ENCODE measurements around the gene ZNF679.
"Not testable (repeated sequence)": the region's sequence is repeated elsewhere in the genome, so short reads cannot be mapped to it uniquely, and the experiment has no call there.

Gene ZNF679

DNA sequence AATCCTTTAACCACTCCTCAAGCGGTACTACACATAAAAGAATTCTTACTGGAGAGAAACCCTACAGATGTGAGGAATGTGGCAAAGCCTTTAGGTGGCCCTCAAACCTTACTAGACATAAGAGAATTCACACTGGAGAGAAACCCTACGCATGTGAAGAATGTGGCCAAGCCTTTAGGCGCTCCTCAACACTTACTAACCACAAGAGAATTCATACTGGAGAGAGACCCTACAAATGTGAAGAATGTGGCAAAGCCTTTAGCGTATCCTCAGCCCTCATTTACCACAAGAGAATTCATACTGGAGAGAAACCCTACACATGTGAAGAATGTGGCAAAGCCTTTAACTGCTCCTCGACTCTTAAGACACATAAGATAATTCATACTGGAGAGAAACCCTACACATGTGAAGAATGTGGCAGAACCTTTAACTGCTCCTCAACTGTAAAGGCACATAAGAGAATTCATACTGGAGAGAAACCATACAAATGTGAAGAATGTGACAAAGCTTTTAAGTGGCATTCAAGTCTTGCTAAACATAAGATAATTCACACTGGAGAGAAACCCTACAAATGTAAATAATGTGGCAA, 8.5 kb upstream of the ZNF679 start:
- H3K27me3 ChIP-seq (ENCODE audit: control insufficient read depth, insufficient read depth, low read length); H3K4me2 ChIP-seq (ENCODE audit: low read length); H3K9me3 ChIP-seq (replicated peaks; ENCODE audit: low read length); H3K4me1 ChIP-seq (ENCODE audit: control insufficient read depth, insufficient read depth, low read length); H3K4me3 ChIP-seq (ENCODE audit: low read length); H3K9ac ChIP-seq (ENCODE audit: low read depth, low read length); H3K36me3 ChIP-seq (ENCODE audit: insufficient read depth, low read length): not testable (repeated sequence)

DNA sequence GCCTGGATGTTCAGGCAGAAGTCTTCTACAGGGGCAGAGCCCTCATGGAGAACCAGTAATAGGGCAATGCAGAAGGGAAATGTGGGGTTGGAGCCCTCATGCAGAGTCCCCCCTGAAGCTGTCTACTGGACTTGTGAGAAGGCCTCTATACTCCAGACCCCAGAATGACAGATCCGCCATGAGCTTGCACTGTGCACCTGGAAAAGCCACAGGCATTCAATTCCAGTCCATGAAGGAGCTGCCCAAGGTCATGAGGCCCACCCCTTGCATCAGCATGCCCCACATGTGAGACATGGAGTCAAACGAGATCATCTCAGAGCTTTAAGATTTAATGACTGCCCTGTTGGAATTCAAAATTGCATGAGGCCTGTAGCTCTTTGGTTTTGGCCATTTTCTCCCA, 4.9 kb upstream of the ZNF679 start:
- H3K4me3 ChIP-seq (ENCODE audit: low read length) = no peak overlapping the region
- H3K4me2 ChIP-seq (ENCODE audit: low read length) = no peak overlapping the region
- no peak overlapping the region for H3K9ac ChIP-seq (ENCODE audit: low read depth, low read length)
- H3K9me3 ChIP-seq (replicated peaks; ENCODE audit: low read length) = peaks cover 12% of the 10 kb centered on the region
- no peaks in the 10 kb centered on the region for H3K36me3 ChIP-seq (ENCODE audit: insufficient read depth, low read length)
- no peaks in the 10 kb centered on the region for H3K4me1 ChIP-seq (ENCODE audit: control insufficient read depth, insufficient read depth, low read length)
- no peaks in the 10 kb centered on the region for H3K27me3 ChIP-seq (ENCODE audit: control insufficient read depth, insufficient read depth, low read length)

DNA sequence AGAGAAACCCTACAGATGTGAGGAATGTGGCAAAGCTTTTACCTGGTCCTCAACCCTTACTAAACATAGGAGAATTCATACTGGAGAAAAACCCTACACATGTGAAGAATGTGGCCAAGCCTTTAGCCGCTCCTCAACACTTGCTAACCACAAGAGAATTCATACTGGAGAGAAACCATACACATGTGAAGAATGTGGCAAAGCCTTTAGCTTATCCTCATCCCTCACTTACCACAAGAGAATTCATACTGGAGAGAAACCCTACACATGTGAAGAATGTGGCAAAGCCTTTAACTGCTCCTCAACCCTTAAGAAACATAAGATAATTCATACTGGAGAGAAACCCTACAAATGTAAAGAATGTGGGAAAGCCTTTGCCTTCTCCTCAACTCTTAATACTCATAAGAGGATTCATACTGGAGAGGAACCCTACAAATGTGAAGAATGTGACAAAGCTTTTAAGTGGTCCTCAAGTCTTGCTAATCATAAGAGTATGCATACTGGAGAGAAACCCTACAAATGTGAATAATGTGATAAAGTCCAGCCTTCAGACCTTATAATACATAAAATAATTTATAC, 38.2 kb downstream of the ZNF679 start:
- Histone ChIP-seq H3K9me3 (replicated peaks; ENCODE audit: low read length) (peaks cover 15% of the 10 kb centered on the region), H3K4me2 (ENCODE audit: low read length) (no peak overlapping the region), H3K27me3 (ENCODE audit: control insufficient read depth, insufficient read depth, low read length) (no peaks in the 10 kb centered on the region), H3K4me1 (ENCODE audit: control insufficient read depth, insufficient read depth, low read length) (no peaks in the 10 kb centered on the region), H3K36me3 (ENCODE audit: insufficient read depth, low read length) (no peaks in the 10 kb centered on the region), H3K9ac (ENCODE audit: low read depth, low read length) (no peak overlapping the region), H3K4me3 (ENCODE audit: low read length) (no peak overlapping the region)

DNA sequence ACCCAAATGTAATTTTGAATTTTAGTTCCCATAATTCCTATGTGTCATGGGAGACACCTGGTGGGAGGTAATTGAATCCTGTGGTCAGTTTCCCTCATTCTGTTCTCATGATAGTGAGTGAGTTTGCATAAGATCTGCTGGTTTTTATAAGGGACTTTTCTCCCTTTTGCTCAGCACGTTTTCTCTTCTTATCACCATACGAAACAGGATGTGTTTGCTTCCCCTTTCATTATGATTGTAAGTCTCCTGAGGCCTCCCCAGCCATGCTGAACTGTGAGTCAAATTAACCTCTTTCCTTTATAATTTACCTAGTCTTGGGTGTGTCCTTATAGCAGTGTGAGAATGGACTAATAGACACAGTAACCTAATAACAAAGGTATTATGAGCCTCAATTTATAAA, 49.4 kb downstream of the ZNF679 start:
- H3K9ac ChIP-seq (ENCODE audit: low read depth, low read length) = no peak overlapping the region
- no peaks in the 10 kb centered on the region for H3K4me1 ChIP-seq (ENCODE audit: control insufficient read depth, insufficient read depth, low read length)
- H3K36me3 ChIP-seq (ENCODE audit: insufficient read depth, low read length) = no peaks in the 10 kb centered on the region
- H3K27me3 ChIP-seq (ENCODE audit: control insufficient read depth, insufficient read depth, low read length) = no peaks in the 10 kb centered on the region
- no peak overlapping the region for H3K4me3 ChIP-seq (ENCODE audit: low read length)
- H3K9me3 ChIP-seq (replicated peaks; ENCODE audit: low read length) = no peaks in the 10 kb centered on the region
- H3K4me2 ChIP-seq (ENCODE audit: low read length) = no peak overlapping the region

DNA sequence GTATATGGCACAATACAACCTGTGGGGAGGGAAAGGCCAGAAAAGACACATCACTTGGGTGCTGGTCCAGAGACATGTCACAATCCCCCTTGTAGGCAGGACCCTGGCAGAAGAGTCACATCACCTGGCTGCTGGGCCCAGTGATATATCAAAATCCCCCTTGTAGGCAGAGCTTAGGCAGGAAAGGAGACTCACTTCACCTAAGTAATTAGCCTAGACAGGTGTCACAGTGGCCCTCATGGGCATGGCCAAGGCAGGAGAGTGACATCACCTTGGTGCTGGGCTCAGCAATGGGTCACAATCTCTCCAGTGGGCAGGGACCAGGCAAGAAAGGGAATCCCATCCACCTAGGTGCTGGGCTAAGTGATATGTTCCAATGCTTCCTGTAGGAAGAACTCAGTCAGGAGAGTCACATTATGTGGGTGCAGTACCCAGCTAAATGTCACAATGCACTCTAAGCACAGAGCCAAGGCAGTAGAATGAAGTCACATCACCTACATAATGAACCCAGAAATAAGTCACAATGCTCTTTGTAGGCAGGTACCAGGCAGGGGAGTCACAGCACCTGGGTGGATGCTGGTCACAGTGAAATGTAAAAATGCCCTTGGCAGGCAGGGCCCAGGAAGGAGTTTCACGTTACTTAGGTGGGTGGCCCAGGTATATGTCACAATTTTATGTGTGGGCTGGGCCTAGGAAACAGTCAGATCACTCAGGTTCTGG, 66.6 kb downstream of the ZNF679 start:
- no peaks in the 10 kb centered on the region for H3K9me3 ChIP-seq (replicated peaks; ENCODE audit: low read length)
- no peak overlapping the region for H3K4me2 ChIP-seq (ENCODE audit: low read length)

DNA sequence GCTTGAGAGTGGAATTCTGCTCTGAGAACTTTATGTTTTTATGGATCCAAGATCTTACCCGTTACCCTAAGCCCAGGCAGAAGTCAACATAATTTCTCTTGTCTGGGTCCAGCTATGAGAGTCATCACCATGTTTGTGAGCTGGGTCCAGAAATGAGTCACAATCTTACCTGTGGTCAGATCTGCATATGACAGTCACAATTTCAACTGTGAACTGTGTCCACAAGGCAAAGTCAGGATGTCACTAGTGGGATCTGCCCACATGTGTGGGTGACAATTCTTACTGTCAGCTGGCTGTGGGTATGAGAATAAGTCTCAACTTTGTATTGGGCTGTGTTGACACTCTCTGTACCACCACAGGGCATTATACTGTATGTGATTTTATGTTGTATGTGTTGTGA, 69.1 kb downstream of the ZNF679 start:
- not testable (repeated sequence) for H3K4me3 ChIP-seq (ENCODE audit: low read length); H3K9me3 ChIP-seq (replicated peaks; ENCODE audit: low read length); H3K36me3 ChIP-seq (ENCODE audit: insufficient read depth, low read length); H3K4me1 ChIP-seq (ENCODE audit: control insufficient read depth, insufficient read depth, low read length); H3K4me2 ChIP-seq (ENCODE audit: low read length); H3K9ac ChIP-seq (ENCODE audit: low read depth, low read length); H3K27me3 ChIP-seq (ENCODE audit: control insufficient read depth, insufficient read depth, low read length)

More for the DNA sequence above, 66.6 kb downstream of the ZNF679 start:
- H3K4me1 ChIP-seq (ENCODE audit: control insufficient read depth, insufficient read depth, low read length) = no peaks in the 10 kb centered on the region
- no peak overlapping the region for H3K9ac ChIP-seq (ENCODE audit: low read depth, low read length)
- H3K36me3 ChIP-seq (ENCODE audit: insufficient read depth, low read length) = no peaks in the 10 kb centered on the region
- H3K4me3 ChIP-seq (ENCODE audit: low read length) = no peak overlapping the region
- H3K27me3 ChIP-seq (ENCODE audit: control insufficient read depth, insufficient read depth, low read length) = no peaks in the 10 kb centered on the region

DNA sequence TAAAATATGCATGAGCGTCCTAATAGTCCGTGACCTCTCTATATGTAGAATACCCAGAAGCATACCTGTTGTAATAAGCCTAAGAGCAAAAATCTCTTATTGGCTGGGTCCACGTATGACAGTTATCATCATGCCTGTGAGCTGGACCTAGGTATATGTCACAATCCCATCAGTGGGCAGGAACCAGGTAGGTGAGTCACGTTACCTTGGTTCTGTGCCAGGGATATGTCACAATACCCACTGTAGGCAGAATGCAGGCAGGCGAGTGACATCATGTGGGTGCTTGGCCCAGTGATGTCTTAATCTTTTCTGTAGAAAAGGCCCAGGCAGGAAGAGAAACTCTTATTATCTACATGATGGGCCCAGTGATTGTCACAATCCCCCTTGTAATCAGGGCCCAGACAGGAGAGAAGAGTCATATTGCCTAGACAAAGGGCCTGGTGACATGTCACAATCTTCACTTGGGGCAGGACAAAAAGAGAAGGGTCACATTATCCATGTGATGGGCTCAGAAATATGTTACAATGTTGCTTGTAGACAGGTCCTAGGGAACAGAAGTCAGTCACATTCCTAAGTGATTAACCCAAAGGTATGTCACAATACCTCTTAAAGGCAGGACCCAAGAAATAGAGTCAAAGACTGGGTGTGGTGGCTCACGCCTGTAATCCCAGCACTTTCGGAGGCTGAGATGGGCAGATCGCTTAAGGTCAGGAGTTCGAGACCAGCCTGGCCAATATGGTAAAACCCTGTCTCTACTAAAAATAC, 72.5 kb downstream of the ZNF679 start:
- Histone ChIP-seq H3K36me3 (ENCODE audit: insufficient read depth, low read length) (no peaks in the 10 kb centered on the region), H3K9me3 (replicated peaks; ENCODE audit: low read length) (no peaks in the 10 kb centered on the region), H3K4me1 (ENCODE audit: control insufficient read depth, insufficient read depth, low read length) (no peaks in the 10 kb centered on the region), H3K4me3 (ENCODE audit: low read length) (no peak overlapping the region), H3K27me3 (ENCODE audit: control insufficient read depth, insufficient read depth, low read length) (no peaks in the 10 kb centered on the region), H3K4me2 (ENCODE audit: low read length) (no peak overlapping the region), H3K9ac (ENCODE audit: low read depth, low read length) (no peak overlapping the region)

DNA sequence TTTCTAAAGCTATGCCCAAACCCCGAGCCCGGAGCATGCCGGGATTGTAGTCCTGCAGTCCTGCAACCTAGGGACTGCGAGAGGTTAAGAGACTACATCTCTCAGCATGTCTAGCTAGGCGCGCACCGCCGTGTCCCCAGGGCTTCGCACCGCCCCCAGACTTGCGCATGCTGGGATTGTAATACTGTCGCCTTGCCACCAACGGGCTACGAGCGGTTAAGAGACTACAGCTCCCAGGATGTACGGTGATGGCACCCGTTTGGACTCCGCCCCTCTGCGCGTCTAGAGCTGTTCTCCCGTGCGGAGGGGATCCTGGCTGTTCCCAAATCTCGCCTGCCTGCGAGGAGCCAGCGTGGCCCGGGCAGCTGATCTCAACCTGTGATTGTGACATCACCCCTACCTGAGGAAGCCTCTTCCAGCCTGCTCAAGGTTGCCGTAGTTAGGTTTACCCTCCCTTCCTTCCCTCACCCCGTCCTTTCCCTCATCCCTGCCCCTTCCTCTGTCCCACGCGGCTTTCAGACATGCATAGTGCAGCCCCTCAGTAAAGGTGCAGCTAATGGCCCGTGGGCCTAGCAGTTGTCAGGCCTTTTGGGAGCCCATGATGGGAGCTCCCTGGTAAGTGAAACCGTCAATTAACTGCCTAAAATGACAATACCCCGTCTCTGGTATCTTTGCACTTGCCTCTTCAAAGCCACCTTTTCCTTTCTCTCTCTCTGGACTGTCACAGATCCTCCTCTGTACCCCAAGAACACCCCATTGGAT, 79.2 kb downstream of the ZNF679 start:
- peak overlapping the region; percentile 71 for H3K9ac ChIP-seq (ENCODE audit: low read depth, low read length)
- H3K4me1 ChIP-seq (ENCODE audit: control insufficient read depth, insufficient read depth, low read length) = peaks cover 5% of the 10 kb centered on the region
- peak overlapping the region; percentile 81 for H3K4me2 ChIP-seq (ENCODE audit: low read length)
- no peaks in the 10 kb centered on the region for H3K36me3 ChIP-seq (ENCODE audit: insufficient read depth, low read length)
- H3K27me3 ChIP-seq (ENCODE audit: control insufficient read depth, insufficient read depth, low read length) = no peaks in the 10 kb centered on the region
- H3K9me3 ChIP-seq (replicated peaks; ENCODE audit: low read length) = no peaks in the 10 kb centered on the region
- H3K4me3 ChIP-seq (ENCODE audit: low read length) = peak overlapping the region; percentile 74

DNA sequence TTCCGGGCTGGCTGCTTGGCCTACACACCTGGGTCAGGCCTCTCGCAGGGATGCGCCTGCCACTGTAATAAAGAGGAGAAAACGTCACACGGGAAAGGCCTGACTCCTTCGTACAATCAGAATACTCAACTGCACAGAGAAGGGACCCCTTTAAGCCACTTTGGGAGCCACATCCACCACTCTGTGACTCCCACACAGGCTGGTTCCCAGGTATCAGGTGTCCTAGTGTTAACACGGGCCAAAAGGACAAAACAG, 79.7 kb downstream of the ZNF679 start:
- H3K36me3 ChIP-seq (ENCODE audit: insufficient read depth, low read length) = no peaks in the 10 kb centered on the region
- peak overlapping the region; percentile 81 for H3K4me2 ChIP-seq (ENCODE audit: low read length)
- peaks cover 5% of the 10 kb centered on the region for H3K4me1 ChIP-seq (ENCODE audit: control insufficient read depth, insufficient read depth, low read length)
- no peaks in the 10 kb centered on the region for H3K9me3 ChIP-seq (replicated peaks; ENCODE audit: low read length)
- peak overlapping the region; percentile 74 for H3K4me3 ChIP-seq (ENCODE audit: low read length)
- peak overlapping the region; percentile 71 for H3K9ac ChIP-seq (ENCODE audit: low read depth, low read length)
- no peaks in the 10 kb centered on the region for H3K27me3 ChIP-seq (ENCODE audit: control insufficient read depth, insufficient read depth, low read length)

DNA sequence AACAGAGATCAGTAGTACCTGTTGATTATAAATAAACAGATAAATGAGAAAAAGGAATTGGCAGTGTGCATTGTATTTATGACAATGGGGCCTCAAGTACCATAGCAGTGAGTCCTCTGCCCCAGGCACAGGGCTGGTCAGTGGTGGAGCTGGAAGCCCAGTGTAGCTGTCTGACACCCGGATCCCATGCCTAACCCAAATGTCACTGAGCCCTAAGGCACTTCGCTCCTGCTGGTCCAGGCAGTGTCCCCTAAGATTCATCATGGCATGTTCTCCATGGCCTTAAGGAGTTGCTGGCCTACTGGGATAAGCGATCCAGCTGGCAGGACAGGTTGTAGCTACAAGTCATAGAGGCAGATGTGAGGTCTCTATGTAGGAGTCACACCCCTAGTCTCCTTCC, 82.2 kb downstream of the ZNF679 start:
- H3K9ac ChIP-seq (ENCODE audit: low read depth, low read length) = no peak overlapping the region
- H3K4me3 ChIP-seq (ENCODE audit: low read length) = no peak overlapping the region
- H3K27me3 ChIP-seq (ENCODE audit: control insufficient read depth, insufficient read depth, low read length) = no peaks in the 10 kb centered on the region
- H3K4me1 ChIP-seq (ENCODE audit: control insufficient read depth, insufficient read depth, low read length) = peaks cover 5% of the 10 kb centered on the region
- H3K36me3 ChIP-seq (ENCODE audit: insufficient read depth, low read length) = no peaks in the 10 kb centered on the region
- no peaks in the 10 kb centered on the region for H3K9me3 ChIP-seq (replicated peaks; ENCODE audit: low read length)
- H3K4me2 ChIP-seq (ENCODE audit: low read length) = no peak overlapping the region

DNA sequence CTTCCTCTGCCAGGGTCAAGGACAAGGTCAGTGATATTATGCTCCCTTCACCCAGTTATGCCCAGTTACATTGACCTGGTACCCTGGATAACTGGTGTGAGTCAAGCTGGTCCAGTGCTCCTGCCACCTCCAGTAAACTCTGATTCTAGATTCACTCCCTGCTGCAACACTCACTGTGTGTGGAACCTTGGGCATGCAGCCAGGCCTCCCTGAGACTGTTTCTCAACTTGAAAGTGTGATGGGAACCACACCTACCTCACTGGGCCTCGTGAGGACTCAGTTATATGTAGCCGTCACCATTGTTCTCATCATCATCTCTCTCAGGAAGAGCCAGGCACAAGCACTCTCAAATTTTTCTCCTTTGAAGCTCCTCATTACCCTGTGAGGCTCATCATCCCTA, 84.6 kb downstream of the ZNF679 start:
- Histone ChIP-seq H3K4me3 (ENCODE audit: low read length) (no peak overlapping the region), H3K4me2 (ENCODE audit: low read length) (no peak overlapping the region), H3K4me1 (ENCODE audit: control insufficient read depth, insufficient read depth, low read length) (no peaks in the 10 kb centered on the region), H3K9me3 (replicated peaks; ENCODE audit: low read length) (no peaks in the 10 kb centered on the region), H3K27me3 (ENCODE audit: control insufficient read depth, insufficient read depth, low read length) (no peaks in the 10 kb centered on the region), H3K36me3 (ENCODE audit: insufficient read depth, low read length) (no peaks in the 10 kb centered on the region), H3K9ac (ENCODE audit: low read depth, low read length) (no peak overlapping the region)

Data from skeletal muscle satellite cell (primary cell).